ENCODE data around the gene KCNMA1. TPM values are rescaled to one million over a fixed set of nuclear protein-coding genes. Genes with fewer than 3 reads are reported as not detected.

Gene KCNMA1
- total and polyA plus RNA-seq, 2 donors (not counting 1 experiment from before 2014, with no cell fraction given) = 0.82 to 3.1 TPM

- intact Hi-C loops (cut with micrococcal nuclease) = no loop called here
- peaks cover 7% of the 10 kb centered on the region for H3K27me3 Mint-ChIP-seq
Measured at GRCh38 chr10:77359950-77360520, 277.6 kb downstream of the KCNMA1 start.

GRCh38 chr10:77359287-77359691 lies 278.3 kb downstream of the KCNMA1 start:
- no peak for ATAC-seq (ENCODE audit: low read depth)
- Mint-ChIP-seq H3K4me3 (no peak overlapping the region), H3K27me3 (peaks cover 7% of the 10 kb centered on the region), H3K27ac (no peak overlapping the region), H3K4me1 (no peaks in the 10 kb centered on the region), H3K9me3 (ENCODE audit: insufficient read depth) (no peaks in the 10 kb centered on the region)
- Histone ChIP-seq H4K20me1 (ENCODE audit: control insufficient read depth, insufficient read depth, low read length, poor library complexity, severe bottlenecking) (no peaks in the 10 kb centered on the region), H2AFZ (ENCODE audit: insufficient read depth, low read depth, low read length, poor library complexity, severe bottlenecking) (no peak overlapping the region), H3K9me3 (ENCODE audit: control extremely low read depth in 1 of 3, control insufficient read depth in 2 of 3, insufficient read depth in 1 of 3, low read length in 2 of 3) (peaks cover 0 to 9% (median 0%) of the 10 kb centered on the region in 3 donors), H3K4me1 (ENCODE audit: control insufficient read depth in 2 of 2, insufficient read depth in 2 of 2, low read length in 2 of 2) (no peaks in the 10 kb centered on the region), H3K4me3 (ENCODE audit: control extremely low read depth in 1 of 5, extremely low read depth in 1 of 5, insufficient read depth in 1 of 5, low read depth in 2 of 5, low read length in 4 of 5) (no peak overlapping the region), H3K79me2 (ENCODE audit: control insufficient read depth, insufficient read depth, low read length) (no peaks in the 10 kb centered on the region), H3K27ac (ENCODE audit: low read length in 2 of 2) (no peak overlapping the region), H3K9ac (ENCODE audit: low read length) (no peak overlapping the region), H3K27me3 (replicated peaks in 1 of 4; ENCODE audit: control extremely low read depth in 1 of 4, control insufficient read depth in 3 of 4, insufficient read depth in 4 of 4, low read length in 3 of 4) (peaks cover 0 to 3% (median 0%) of the 10 kb centered on the region in 4 experiments), H3K36me3 (replicated peaks in 1 of 2; ENCODE audit: control extremely low read depth in 1 of 2, control insufficient read depth in 1 of 2, extremely low read depth in 1 of 2, insufficient read depth in 2 of 2, low read length in 1 of 2) (no peaks in the 10 kb centered on the region), H3K4me2 (replicated peaks; ENCODE audit: low read depth, low read length, poor library complexity, severe bottlenecking) (no peak overlapping the region)
- ChIA-PET CTCF (no interaction called here), POLR2A (no interaction called here)
- no peak for TF ChIP-seq EZH2 (IDR thresholded peaks at IDR 0.05; ENCODE audit: borderline replicate concordance, insufficient read depth, low read depth, low read length, poor library complexity, severe bottlenecking)
- TF ChIP-seq CTCF (IDR thresholded peaks at IDR 0.05) = no peak
- intact Hi-C loops (cut with micrococcal nuclease) = no loop called here
- WGBS (ENCODE audit: insufficient coverage) = 81% methylated on average over 5 of the region's 9 CpGs
- DNase-seq = no peak

More at GRCh38 chr10:77359950-77360520, 277.6 kb downstream of the KCNMA1 start:
- Mint-ChIP-seq H3K9me3 (ENCODE audit: insufficient read depth) (no peaks in the 10 kb centered on the region), H3K4me1 (no peaks in the 10 kb centered on the region), H3K4me3 (no peak overlapping the region), H3K27ac (no peak overlapping the region)
- DNase-seq = no peak
- no peak overlapping the region for H2AFZ ChIP-seq (ENCODE audit: insufficient read depth, low read depth, low read length, poor library complexity, severe bottlenecking)
- no peak overlapping the region for H3K4me2 ChIP-seq (replicated peaks; ENCODE audit: low read depth, low read length, poor library complexity, severe bottlenecking)
- TF ChIP-seq CTCF (IDR thresholded peaks at IDR 0.05) (no peak), EZH2 (IDR thresholded peaks at IDR 0.05; ENCODE audit: borderline replicate concordance, insufficient read depth, low read depth, low read length, poor library complexity, severe bottlenecking) (no peak)
- CTCF ChIA-PET = no interaction called here
- no peaks in the 10 kb centered on the region for H4K20me1 ChIP-seq (ENCODE audit: control insufficient read depth, insufficient read depth, low read length, poor library complexity, severe bottlenecking)
- H3K79me2 ChIP-seq (ENCODE audit: control insufficient read depth, insufficient read depth, low read length) = no peaks in the 10 kb centered on the region
- no peak for ATAC-seq (ENCODE audit: low read depth)
- no peak overlapping the region for H3K9ac ChIP-seq (ENCODE audit: low read length)
- H3K27ac ChIP-seq (ENCODE audit: low read length in 2 of 2) = no peak overlapping the region
- peaks cover 0 to 3% (median 0%) of the 10 kb centered on the region in 4 experiments for H3K27me3 ChIP-seq (replicated peaks in 1 of 4; ENCODE audit: control extremely low read depth in 1 of 4, control insufficient read depth in 3 of 4, insufficient read depth in 4 of 4, low read length in 3 of 4)
- no peaks in the 10 kb centered on the region for H3K36me3 ChIP-seq (replicated peaks in 1 of 2; ENCODE audit: control extremely low read depth in 1 of 2, control insufficient read depth in 1 of 2, extremely low read depth in 1 of 2, insufficient read depth in 2 of 2, low read length in 1 of 2)
- H3K4me3 ChIP-seq (ENCODE audit: control extremely low read depth in 1 of 5, extremely low read depth in 1 of 5, insufficient read depth in 1 of 5, low read depth in 2 of 5, low read length in 4 of 5) = no peak overlapping the region
- POLR2A ChIA-PET = no interaction called here
- 100% methylated on average over 1 of the region's 2 CpGs for WGBS (ENCODE audit: insufficient coverage)
- peaks cover 0 to 9% (median 0%) of the 10 kb centered on the region in 3 donors for H3K9me3 ChIP-seq (ENCODE audit: control extremely low read depth in 1 of 3, control insufficient read depth in 2 of 3, insufficient read depth in 1 of 3, low read length in 2 of 3)
- no peaks in the 10 kb centered on the region for H3K4me1 ChIP-seq (ENCODE audit: control insufficient read depth in 2 of 2, insufficient read depth in 2 of 2, low read length in 2 of 2)

All from B cell (primary cell).